Measurements from ENCODE around the gene RHOBTB3. TPM values are rescaled to one million over a fixed set of nuclear protein-coding genes. Genes with fewer than 3 reads are reported as not detected.

The RHOBTB3 gene
- total RNA-seq, 1 donor from 2014 or later, result 66.9 TPM

DNA sequence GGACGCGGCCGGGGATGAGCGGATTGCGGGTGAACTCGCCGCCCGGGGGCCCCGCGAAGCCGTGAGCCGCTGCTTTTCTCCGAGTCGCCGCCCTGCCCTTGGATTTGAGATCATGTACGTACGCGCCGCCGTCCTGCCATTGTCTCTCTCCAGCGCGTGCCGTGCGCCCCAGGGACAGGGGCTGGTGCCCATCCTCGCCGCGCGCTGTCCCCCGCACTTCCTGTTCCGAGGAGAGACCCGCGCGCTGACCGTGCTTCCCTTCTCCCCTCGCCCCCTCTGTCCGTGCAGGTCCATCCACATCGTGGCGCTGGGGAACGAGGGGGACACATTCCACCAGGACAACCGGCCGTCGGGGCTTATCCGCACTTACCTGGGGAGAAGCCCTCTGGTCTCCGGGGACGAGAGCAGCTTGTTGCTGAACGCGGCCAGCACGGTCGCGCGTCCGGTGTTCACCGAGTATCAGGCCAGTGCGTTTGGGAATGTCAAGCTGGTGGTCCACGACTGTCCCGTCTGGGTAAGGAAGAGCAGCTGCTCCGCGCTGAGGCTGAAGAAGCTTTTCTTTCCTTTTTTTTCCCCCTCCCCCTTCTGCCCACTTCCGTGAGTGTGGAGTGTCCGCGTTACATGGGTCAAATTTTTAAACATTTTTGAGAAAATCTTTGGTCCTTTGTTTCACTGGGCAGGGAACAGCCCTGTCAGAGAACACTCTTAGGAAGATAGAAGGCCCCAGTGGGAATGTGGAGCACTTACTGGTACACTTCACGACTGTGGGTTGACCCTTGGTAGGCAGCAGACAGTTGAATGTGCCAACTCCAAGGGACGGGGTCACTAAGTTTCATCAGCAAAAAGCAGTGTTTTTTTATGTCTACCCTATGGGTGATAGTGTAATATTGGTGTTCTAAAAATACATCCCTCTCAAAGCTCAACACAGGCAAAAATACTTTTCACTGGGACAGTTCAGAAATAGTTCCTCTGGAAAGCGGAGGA lies 727 bp downstream of the RHOBTB3 start:
- DNase-seq (ENCODE audit: low read depth, low spot score), result no peak

DNA sequence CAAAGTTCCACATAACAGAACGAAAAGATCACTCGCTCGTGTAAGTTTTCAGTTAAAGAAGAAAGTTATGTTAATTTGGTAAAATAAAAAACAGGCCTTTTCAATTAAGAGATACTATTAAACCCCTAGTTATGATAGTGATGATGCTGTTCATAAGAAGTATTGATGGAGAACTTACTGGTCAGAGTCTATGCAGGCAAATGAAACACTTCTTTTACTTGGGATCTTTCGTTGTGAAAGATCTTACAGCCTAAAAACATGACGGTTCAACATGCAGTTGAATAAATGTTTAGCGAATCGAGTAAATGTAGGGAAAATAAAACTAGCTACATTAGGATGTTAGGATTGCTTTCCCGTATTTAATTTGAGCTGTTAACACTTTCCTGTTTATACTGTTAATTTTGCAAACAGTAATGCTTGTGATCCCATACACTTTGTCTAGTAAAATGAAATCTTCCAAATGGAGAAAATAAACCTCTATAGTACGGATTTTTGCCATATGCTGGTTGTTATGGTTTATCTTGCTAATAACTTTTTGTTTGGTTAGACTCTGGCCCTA lies 2.0 kb downstream of the RHOBTB3 start:
- DNase-seq (ENCODE audit: low read depth, low spot score), result no peak

DNA sequence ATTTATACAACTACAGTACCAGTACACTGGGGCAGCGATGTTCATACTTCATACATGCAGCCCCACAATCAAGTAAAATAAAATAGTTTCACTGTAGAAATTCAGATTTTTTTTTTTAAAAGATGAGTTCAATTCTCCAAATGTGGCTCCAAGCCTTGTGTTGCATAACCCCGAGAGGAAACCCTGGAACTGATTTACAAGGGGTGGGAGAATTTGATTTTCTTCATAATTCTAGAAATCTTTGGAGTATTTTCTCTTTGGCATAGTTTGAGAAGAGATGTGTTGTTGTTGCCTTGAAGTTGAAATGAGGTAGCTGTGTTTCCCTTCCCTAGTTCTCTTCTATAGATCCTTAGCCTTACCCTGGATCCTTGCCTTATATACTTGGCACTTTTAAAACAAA lies 3.1 kb downstream of the RHOBTB3 start:
- DNase-seq (ENCODE audit: low read depth, low spot score), result no peak

DNA sequence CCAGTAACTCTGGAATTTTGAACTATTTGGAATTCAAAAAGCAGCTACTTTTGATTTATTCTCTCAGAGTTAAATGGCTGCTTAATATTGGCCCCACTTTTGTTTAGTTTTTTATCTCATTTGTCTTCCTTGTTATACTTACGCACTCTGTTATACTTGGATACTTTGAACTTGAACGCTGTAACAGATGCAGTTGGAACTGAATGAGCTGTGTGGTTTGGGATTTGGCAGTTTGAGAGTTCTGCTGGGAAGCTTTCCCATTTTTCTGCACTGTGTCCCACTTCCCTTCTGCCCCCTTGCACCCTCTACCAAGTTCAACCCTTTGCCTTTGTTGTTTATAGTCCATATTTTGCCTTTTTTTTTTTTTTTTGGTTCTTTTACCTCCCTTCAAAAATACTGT lies 3.8 kb downstream of the RHOBTB3 start:
- no peak for DNase-seq (ENCODE audit: low read depth, low spot score)

DNA sequence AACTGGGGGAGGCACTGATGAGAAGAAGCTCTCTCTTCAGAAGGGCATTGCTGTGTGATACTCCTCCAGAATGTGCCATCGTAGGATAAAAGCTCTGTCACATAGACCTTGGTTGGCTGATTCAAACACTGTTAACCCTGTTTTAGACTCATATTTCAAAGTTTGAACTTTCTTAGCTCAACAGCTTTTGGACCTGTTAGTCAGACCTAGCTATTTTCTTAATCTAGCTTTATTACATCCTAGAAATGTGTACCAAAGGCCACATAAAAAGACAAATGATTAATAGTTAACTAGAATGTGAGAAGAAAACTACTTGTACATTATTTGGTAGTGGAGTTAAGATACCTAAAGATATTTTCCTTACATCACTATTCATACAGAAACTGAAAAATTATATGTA lies 4.3 kb downstream of the RHOBTB3 start:
- no peak for DNase-seq (ENCODE audit: low read depth, low spot score)

DNA sequence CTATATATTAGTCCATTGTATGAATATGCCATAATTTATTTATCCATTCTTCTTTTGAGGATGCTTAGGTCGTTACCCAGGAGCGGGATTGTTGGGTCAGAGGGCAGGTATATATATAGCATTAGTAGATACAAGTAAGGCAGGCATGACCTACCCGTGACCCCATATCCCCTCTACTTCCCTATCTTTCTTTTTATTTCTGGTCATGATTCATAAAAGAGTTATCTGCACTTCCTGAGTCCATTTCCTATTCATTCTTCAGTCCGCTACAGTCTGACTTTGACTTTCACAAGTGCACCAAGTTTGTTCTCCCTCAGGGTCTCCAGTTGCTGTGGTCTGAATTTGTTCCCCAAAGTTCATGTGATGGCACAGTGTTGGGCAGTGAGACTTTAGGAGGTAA lies 6.9 kb downstream of the RHOBTB3 start:
- DNase-seq (ENCODE audit: low read depth, low spot score), result peak; percentile 49

DNA sequence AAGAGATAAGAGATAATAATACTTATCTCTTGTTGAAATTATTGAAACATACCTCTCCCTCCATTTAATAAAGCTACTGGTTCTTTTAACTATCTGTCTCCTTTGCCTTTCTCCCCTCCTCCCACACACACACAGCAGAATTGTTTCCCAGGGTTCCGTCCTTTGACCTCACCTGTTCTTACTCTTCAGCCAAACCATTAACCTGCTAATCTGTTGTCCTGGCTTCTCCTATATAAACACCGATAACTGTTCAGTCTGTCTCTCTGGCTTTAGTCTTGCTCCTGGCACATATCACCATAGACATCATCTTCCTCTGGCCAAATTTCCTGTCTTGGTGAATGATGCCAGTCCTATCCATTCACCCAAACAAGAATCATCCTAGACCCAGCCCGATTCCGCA lies 7.7 kb downstream of the RHOBTB3 start:
- no peak for DNase-seq (ENCODE audit: low read depth, low spot score)

DNA sequence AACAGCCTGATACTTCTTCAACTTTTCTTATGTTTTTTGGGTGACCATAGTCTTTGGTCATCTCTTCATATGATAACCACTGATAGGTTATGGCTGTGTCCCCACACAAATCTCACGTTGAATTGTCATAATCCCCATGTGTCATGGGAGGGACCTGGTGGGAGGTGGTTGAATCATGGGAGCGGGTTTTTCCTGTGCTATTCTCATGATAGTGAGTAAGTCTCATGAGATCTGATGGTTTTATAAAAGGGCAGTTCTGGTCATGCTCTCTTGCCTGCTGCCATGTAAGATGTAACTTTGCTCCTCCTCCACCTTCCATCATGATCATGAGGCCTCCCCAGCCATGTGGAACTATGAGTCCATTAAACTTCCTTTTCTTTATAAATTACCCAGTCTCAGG lies 8.7 kb downstream of the RHOBTB3 start:
- no peak for DNase-seq (ENCODE audit: low read depth, low spot score)

DNA sequence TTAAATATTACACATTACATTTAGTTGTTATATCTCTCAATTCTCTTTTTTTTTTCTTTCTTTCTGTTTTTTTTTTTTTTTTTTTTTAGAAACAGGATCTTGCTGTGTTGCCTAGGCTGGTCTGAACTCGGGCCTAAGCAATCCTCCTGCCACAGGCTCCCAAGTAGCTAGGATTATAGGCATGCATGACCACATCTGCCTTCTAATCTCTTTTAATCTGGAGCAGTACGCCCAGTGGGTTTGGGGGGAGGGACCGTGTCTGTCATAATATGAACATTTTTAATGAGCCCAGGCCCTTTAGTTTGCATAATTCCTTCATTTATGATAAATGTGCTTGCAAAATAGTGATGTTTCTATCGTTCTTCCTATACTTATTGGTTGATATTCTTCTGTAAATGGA lies 10.3 kb downstream of the RHOBTB3 start:
- no peak for DNase-seq (ENCODE audit: low read depth, low spot score)

DNA sequence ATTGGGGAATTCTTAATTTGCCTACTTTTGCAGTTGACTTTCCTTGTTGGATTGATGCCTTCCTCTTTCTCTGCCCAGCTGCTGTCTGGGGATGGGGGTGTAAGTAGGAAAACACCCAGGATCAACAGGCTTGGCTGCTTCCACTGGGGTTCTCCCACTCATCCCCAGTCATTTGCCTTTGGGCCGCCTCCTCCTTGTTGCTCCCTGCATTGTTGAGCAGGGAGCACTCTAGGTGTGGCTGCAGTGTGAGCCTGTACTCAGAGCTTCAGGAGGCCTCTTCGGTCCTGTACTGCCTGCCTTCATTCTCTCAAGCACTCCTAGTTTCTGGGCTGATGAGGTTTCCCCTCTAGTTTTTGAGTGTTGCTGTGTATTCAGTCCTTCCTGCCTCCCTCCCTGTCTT lies 12.1 kb downstream of the RHOBTB3 start:
- DNase-seq (ENCODE audit: low read depth, low spot score), result no peak

DNA sequence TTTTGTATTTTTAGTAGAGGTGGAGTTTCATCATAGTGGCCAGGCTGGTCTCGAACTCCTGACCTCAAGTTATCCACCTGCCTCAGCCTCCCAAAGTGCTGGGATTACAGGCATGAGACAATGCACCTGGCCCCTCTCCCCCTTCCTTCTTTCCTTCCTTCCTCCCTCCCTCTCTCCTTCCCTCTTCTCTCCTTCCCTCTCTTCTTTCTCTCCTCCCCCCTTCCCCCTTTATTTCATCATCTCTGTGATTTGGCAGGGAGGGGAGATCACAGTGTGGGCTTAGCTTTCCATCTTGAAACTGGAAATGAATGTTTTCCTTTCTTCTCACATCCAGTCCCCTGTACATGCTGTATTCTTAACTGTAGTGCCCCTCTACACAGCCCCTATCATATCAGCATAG lies 12.7 kb downstream of the RHOBTB3 start:
- DNase-seq (ENCODE audit: low read depth, low spot score), result no peak

DNA sequence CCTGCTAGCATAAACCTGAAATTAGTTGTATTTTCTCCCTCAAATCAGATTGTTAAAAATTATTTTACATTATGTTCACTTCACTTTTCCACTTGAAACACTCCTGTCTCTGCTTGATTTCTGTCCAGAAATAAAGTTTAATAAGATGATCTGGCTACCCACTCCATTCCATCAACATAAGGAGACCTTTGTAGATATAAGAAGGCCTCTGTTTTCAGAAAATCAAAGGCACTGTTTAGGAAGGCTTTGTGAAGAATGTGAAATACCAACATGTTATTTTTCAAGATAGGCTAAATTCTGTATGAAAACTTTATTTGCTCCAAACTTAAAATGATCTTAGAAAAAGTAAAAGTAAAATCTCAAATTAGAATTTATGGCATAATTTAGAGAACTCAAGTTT lies 15.1 kb downstream of the RHOBTB3 start:
- DNase-seq (ENCODE audit: low read depth, low spot score), result no peak

DNA sequence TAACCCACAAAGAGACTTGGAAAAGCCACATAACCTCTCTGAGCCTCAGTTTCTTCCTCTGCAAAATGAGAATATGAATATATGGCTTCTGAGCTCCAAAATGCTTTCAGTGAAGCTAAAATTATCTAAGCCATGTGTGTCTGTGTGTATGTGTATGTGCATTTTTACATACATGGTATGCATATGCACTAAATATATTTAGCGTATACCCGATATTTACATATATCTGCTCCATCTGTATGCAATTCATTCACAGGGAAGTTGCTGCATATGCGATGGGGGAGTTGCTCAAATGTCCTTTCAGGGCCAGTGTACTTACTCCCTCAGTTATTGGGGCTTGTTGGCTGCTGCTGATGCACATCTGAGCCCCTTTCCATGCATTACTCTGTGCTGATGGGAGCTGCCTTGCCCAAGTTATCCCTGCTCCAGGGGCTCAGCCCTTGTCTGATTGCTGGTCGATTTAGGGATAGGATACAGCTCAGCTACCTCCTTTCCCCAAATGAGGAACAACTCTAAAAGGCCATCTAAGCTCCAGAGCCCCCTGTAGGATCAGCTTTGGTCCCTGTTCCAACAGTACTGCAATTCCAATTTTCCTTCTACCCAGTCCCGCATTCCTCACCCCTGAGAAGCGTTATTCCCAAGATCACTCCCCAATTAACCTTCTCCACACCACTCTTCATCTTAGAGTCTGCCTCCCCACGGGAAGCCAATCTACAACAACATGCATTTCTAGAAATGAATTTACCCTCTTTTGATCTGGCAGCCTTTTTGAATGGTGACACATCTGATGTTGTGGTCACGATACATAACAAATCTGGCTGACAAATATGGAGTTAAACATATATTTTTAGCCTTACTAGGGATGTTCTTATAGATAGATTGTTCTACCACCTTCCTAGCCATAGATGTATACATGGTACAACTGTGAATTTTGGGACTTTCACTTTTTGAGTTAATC lies 15.9 kb downstream of the RHOBTB3 start:
- DNase-seq (ENCODE audit: low read depth, low spot score), result no peak

DNA sequence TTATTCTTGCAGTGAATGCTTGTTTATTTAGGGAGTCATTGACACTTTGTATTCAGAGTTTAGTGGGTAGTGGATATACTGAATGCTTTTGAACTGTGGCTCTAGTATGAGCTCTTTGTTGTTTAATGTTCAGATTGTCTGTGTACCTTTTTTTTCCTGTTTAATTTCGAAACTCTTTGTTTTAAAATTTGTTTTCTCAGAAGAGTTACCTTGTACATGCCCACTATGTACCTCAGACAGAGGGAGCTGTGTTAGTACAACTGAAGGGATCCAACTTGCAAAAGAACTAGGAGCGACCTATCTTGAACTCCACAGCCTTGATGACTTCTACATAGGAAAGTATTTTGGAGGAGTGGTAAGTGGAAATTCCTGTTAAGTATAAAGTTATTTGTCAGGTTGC lies 17.0 kb downstream of the RHOBTB3 start:
- no peak for DNase-seq (ENCODE audit: low read depth, low spot score)

DNA sequence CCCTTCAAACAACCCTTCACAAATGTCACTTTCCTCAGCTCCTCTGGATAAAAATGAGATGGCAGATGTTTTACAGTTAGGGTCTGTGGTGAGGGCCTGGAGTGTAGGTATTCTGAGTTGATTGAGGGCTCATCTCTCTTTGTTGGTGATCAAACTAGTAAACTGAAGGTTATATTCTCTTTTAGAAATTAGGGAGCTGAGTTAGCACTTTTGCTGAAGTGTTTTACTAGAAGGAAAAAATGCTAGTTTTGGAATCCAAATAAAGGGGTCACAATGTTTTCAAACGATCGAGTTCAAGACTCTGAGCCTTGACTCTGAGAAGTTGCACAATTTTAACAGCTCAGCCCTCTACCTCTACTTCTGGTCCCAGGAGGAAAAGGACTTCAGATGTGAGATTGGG lies 23.4 kb downstream of the RHOBTB3 start:
- DNase-seq (ENCODE audit: low read depth, low spot score), result no peak

DNA sequence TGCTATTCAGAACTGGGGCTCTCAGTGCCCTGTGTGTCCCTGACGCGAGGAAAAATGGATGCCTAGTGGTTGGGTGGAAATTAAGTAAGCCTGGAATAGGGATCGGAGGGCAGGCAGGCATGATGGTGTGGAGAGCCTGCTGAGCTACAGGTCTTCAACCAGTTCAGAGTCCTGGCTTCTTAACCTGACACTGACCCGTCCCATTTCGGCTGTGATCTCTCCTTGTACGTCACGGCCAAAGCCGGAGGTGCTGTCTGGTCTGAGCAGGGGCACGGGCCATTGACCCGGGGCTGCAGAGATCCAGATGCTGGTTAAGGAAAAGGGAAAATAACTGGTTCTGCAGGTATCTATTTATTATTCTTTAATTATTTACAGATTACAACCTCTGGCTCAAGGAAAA lies 27.9 kb downstream of the RHOBTB3 start:
- no peak for DNase-seq (ENCODE audit: low read depth, low spot score)

DNA sequence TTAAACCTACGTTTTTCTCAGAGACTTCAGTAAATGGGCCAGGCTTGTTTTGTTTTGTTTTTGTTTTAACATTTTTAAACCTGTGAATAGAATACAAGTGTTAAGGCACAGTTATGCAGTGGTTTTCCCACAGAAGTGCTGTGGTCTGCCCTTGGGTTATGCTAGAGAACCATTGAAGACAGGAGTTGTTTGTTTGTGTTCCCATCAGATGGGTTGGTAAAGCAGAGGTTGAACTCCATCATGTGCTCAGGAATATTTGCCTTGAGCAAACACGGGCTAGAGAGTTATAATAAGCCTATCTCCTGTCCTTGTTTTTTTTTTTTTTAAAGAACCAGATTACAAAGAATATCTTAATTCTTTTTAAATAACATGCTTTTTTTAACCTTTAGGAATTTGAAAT lies 28.5 kb downstream of the RHOBTB3 start:
- no peak for DNase-seq (ENCODE audit: low read depth, low spot score)

DNA sequence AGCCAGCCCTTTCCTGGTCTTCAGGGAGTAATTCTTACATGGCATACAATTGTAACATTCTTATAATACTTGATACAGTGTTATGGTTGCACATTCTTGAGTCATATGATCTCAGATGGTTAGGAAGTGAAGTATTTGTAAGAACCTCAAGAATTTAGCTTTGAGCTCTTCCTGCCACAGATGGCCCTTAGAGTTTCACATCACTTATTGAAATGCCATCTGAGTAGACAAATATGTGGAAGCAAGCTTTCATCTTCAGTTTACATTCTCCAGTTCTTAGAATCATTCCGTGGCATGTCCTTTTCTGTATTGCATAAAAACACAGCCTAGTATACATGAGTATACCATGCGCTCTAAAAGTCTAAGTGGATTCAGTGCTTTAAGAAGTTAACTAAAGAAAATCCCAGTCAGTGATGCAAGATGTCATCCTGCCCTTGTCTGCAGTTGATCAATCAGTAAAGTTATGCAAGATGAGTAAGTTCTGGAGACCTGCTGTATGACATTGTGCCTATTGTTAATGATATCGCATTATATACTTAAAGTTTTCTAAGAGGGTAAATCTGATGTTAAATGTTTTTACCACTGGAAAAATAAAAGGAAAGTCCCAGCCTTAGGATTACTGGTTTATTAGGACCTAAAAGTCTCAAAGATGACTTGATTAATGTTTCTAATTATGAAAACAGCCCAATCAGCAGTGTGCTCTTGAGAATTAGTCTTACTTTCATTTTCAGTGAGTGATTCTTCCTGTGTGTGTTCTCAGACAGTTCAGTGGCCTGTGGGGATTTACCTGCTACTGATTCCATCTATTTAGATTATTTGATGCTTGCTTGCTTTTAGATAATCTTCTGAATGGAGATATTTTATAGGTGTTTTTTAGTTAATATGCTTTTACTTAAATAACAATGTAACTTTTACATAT lies 29.4 kb downstream of the RHOBTB3 start:
- peak; percentile 68 for DNase-seq (ENCODE audit: low read depth, low spot score)

DNA sequence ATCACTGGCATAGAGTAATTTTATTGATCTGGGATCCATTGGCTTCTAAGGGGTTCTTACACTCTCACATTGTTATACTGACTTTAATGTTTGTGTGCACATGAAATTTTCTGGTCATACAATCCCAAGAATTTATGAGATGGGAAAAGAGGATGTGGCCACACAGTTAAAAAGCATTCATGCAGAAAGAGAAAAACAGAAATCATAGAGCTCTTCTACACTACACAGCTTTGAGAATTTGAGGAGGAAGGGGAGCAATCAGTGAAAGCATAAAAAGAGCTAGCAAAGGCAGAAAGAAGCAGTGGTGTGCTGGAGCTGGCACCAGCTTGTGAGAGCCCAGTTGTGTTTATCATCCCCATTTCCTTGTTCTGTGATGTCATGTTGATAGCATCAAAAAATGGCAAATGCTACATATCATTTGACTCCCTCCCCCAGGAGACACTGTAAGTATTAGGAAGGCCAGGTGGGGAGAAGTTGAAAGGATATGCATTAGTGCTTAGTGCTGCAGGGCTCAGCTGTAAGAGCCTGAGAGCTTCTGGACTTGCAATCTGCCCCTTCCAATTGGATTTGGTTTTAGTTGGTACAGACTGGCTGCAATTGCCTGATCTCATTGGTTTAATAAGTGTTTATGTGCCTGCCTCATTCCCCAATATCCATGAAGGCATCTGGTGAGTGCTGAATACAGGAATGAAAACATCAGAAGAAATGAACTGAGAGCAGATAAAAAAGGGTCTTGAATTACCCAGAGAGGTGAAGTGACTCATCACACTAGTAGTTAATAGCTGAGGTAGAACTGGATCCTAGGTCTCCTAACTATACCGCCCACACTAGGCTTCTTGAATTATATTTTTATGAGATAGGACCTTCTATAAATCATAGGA lies 30.9 kb downstream of the RHOBTB3 start:
- no peak for DNase-seq (ENCODE audit: low read depth, low spot score)

DNA sequence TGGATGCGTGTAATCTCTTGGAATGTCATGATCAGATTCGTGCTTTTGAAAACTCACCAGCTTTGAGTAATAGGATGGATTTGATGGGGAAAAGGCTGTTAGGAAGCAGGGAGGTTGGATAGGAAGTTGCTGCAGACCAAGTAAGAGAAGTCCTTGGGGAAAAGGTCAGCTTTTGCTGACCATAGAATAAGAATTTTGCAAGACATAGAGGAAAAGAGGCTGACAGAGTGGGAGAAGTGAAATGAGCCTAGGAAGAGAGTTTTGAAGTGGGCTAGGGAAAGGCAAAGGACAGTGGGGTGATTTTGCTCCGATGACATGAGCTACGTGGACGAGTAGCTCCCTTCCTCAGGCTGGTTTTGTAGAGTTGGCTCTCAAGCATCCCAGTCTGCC lies 31.5 kb downstream of the RHOBTB3 start:
- DNase-seq (ENCODE audit: low read depth, low spot score), result no peak
